ENCODE measurements around the gene C2CD3.

DNA sequence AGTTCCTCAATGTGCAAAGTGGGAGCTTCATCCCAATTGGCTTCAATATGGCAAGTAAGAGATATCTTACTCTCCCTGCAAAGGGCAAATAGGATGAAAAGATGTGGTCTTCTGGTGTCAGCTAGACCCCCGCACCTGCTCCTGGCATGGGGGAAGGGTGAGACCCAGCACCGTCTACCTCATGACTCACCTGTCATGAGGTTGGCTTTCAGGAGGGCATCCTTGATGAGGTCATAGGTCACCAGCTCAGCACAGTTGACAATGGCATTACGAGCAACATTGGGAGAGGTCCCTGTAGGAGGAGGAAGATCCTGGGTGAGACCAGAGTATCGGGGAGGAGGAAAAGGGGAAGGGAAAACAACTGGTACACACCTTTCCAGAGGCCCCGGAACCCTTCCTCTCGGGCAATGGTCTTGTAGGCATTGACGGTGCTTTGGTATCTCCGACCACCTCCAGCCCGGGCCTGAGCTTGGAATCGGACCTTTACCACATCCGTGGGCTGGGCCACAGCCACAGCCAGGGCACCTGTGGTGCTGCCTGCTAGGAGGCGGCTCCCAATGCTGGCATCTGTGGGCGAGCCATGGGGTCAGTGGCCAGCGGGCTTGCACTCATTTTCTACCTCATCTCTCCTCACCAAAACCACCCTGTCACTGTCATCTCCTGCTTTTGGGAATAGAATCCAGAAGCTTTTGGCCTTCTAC is 194.2 kb downstream of the C2CD3 start:
- TF ChIP-seq, protein P1, sequence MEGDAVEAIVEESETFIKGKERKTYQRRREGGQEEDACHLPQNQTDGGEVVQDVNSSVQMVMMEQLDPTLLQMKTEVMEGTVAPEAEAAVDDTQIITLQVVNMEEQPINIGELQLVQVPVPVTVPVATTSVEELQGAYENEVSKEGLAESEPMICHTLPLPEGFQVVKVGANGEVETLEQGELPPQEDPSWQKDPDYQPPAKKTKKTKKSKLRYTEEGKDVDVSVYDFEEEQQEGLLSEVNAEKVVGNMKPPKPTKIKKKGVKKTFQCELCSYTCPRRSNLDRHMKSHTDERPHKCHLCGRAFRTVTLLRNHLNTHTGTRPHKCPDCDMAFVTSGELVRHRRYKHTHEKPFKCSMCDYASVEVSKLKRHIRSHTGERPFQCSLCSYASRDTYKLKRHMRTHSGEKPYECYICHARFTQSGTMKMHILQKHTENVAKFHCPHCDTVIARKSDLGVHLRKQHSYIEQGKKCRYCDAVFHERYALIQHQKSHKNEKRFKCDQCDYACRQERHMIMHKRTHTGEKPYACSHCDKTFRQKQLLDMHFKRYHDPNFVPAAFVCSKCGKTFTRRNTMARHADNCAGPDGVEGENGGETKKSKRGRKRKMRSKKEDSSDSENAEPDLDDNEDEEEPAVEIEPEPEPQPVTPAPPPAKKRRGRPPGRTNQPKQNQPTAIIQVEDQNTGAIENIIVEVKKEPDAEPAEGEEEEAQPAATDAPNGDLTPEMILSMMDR (IDR thresholded peaks at IDR 0.05), result no peak
- TF ChIP-seq POLR2A (IDR thresholded peaks at IDR 0.05) (no peak), EP300 (IDR thresholded peaks at IDR 0.05) (no peak)

All from tibial nerve (tissue), 4 donors.